Neural cell (in vitro differentiated cells): ENCODE measurements around the gene NR1H3. TPM values are rescaled to one million over a fixed set of nuclear protein-coding genes. Genes with fewer than 3 reads are reported as not detected.

Experiments
- H2AFZ ChIP-seq: fragments of 200-600, 300-800 bp; sonication (generic), shearing (Covaris generic); 2 replicates; pipeline ENCODE4 v1.6.0; 2014; ENCODE audit warnings: low read depth, mild to moderate bottlenecking, antibody characterized with exemption, low read length, moderate library complexity
- H3F3A ChIP-seq: fragments of 200-600 bp; shearing (Covaris generic); 2 replicates; pipeline ENCODE4 v1.6.1; 2016; ENCODE audit warnings: mild to moderate bottlenecking, moderate library complexity, mixed read lengths, antibody characterized with exemption, low read length; ENCODE audit not compliant: insufficient read depth, poor library complexity, severe bottlenecking
- H3K27ac ChIP-seq: fragments of 200-600, 300-800 bp; sonication (generic), shearing (Covaris generic); 2 replicates; pipeline ENCODE4 v1.5.1; 2014; ENCODE audit warnings: mild to moderate bottlenecking, low read length, moderate library complexity
- H3K27me3 ChIP-seq: fragments of 300-800, 200-600 bp; sonication (generic), shearing (Covaris generic); 2 replicates; pipeline ENCODE4 v1.6.0; 2014; ENCODE audit warnings: mild to moderate bottlenecking, low read depth, low read length, moderate library complexity; ENCODE audit not compliant: insufficient read depth
- H3K36me3 ChIP-seq: fragments of 300-800, 200-600 bp; sonication (generic), shearing (Covaris generic); 2 replicates; pipeline ENCODE4 v1.5.1; 2014; ENCODE audit warnings: mild to moderate bottlenecking, antibody characterized with exemption, low read length, moderate library complexity; ENCODE audit not compliant: insufficient read depth
- H3K4me2 ChIP-seq: fragments of 300-800, 200-600 bp; sonication (generic), shearing (Covaris generic); 2 replicates; pipeline ENCODE4 v1.6.0; 2014; ENCODE audit warnings: mild to moderate bottlenecking, low read length
- H3K4me3 ChIP-seq: fragments of 300-800, 200-600 bp; sonication (generic), shearing (Covaris generic); 2 replicates; pipeline ENCODE4 v1.5.1; 2014; ENCODE audit warnings: mild to moderate bottlenecking, low read length, moderate library complexity
- H3K79me2 ChIP-seq: fragments of 200-600 bp; shearing (Covaris generic); replicated peaks from 2 replicates; pipeline ENCODE4 v1.6.0; 2014; ENCODE audit warnings: mild to moderate bottlenecking, low read length, moderate library complexity; ENCODE audit not compliant: insufficient read depth
- H3K9ac ChIP-seq: fragments of 300-800, 200-600 bp; sonication (generic), shearing (Covaris generic); 2 replicates; pipeline ENCODE4 v1.6.1; 2016; ENCODE audit warnings: mild to moderate bottlenecking, low read length, mixed read lengths
- H3K9me2 ChIP-seq: fragments of 200-600 bp; shearing (Covaris generic); 2 replicates; pipeline ENCODE4 v1.6.1; 2016; ENCODE audit warnings: mild to moderate bottlenecking, low read length, mixed read lengths; ENCODE audit not compliant: insufficient read depth
- H3K9me3 ChIP-seq: fragments of 200-600, 300-800 bp; sonication (generic), shearing (Covaris generic); 2 replicates; pipeline ENCODE4 v1.6.1; 2016; ENCODE audit warnings: mild to moderate bottlenecking, mixed run types, low read length, moderate library complexity, mixed read lengths
- H4K20me1 ChIP-seq: fragments of 200-600 bp; shearing (Covaris generic); 2 replicates; pipeline ENCODE4 v1.6.1; 2016; ENCODE audit warnings: mild to moderate bottlenecking, mixed run types; ENCODE audit not compliant: insufficient read depth
- EP300 ChIP-seq: fragments of 450-650 bp; conservative IDR thresholded peaks from 2 replicates; pipeline ENCODE4 v1.6.1; 2014; ENCODE audit warnings: antibody characterized with exemption, mild to moderate bottlenecking, moderate library complexity; ENCODE audit not compliant: poor library complexity, severe bottlenecking
- EZH2 ChIP-seq: fragments of 200-600, 300-800 bp; shearing (Covaris generic), sonication (generic); IDR thresholded peaks from 2 replicates; pipeline ENCODE4 v1.6.1; 2014; ENCODE audit warnings: antibody characterized with exemption, low read length, borderline replicate concordance, mild to moderate bottlenecking; ENCODE audit not compliant: insufficient read depth, poor library complexity, severe bottlenecking
- MXI1 ChIP-seq: fragments of 450-650 bp; conservative IDR thresholded peaks from 2 replicates; pipeline ENCODE4 v1.6.1; 2014; ENCODE audit warnings: antibody characterized with exemption, mild to moderate bottlenecking; ENCODE audit not compliant: poor library complexity, severe bottlenecking
- POLR2AphosphoS5 ChIP-seq: IDR thresholded peaks from 2 replicates; pipeline ENCODE4 v1.6.1; 2012
- RAD21 ChIP-seq: fragments of 450-650 bp; conservative IDR thresholded peaks from 2 replicates; pipeline ENCODE4 v1.6.1; 2014; ENCODE audit warnings: antibody characterized with exemption, mild to moderate bottlenecking, moderate library complexity
- REST ChIP-seq: IDR thresholded peaks from 2 replicates; pipeline ENCODE4 v1.6.1; 2012; ENCODE audit warnings: borderline replicate concordance
- SMC3 ChIP-seq: fragments of 450-650 bp; conservative IDR thresholded peaks from 2 replicates; pipeline ENCODE4 v1.6.1; 2014; ENCODE audit warnings: antibody characterized with exemption, mild to moderate bottlenecking, moderate library complexity; ENCODE audit not compliant: poor library complexity
- TAF1 ChIP-seq: IDR thresholded peaks from 2 replicates; pipeline ENCODE4 v1.6.1; 2012; ENCODE audit warnings: low read depth
- polyA plus RNA-seq: library from polyadenylated mRNA; depleted of rRNA; stranded (reverse); fragments of >200 nt; gene quantifications from 2 replicates; pipeline ENCODE4 v1.2.3, GENCODE V29; 2014

The NR1H3 gene
- polyA plus RNA-seq, 1 donor from 2014 or later = 7.7 TPM

DNA sequence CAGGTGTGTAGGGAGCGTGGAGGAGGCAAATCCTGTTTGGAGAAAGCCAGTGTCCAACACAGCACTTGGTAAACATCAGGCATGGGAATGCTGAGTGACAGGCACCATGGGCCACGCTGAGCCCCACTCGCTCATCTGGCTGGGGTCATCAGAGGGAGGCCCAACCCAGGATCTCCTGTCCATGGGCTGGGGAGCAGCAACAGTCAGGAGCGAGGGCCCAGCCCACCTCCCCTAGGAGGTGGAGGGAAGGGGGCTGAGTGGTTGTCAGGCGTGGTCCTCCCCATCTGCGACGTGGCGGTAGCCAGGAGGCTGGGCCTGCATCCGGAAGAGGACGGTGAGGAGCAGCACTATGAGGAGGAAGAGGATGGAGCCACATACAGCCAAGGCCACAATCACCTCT is 17.9 kb upstream of the NR1H3 start:
- H3K27me3 ChIP-seq = no peaks in the 10 kb centered on the region

DNA sequence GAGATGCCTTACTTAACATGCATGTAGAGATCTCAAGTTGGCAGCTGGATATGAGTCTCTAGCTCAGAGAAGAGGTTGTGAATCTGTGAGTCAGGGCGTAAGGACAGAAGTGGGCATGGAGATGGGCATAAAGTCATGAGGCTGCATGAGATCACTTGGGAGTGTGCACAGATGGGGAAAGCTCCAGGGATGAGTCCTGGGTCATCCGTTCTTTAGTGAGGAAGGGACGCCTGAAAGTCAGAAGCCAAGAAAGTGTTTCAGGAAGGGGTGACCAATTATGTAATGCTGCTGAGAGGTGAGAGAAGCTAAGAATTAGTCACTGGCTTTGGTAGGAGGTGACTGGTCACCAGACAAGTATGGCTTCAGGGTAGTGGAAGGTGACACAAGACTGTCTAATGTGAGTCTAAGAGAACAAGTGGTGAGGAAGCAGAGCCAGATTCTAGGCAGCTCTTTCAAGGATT is 15.9 kb upstream of the NR1H3 start:
- Histone ChIP-seq H3K36me3 (no peaks in the 10 kb centered on the region), H3K79me2 (no peaks in the 10 kb centered on the region), H3K9ac (no peak overlapping the region), H3K4me2 (no peak overlapping the region), H3K27me3 (no peaks in the 10 kb centered on the region), H4K20me1 (no peaks in the 10 kb centered on the region), H3K9me2 (no peaks in the 10 kb centered on the region), H3K4me3 (no peak overlapping the region), H3K27ac (no peak overlapping the region), H3F3A (no peaks in the 10 kb centered on the region), H3K9me3 (no peaks in the 10 kb centered on the region), H2AFZ (no peak overlapping the region)
- TF ChIP-seq TAF1 (no peak), MXI1 (no peak), POLR2AphosphoS5 (no peak), REST (no peak)

More for the DNA sequence above, 17.9 kb upstream of the NR1H3 start:
- no peak overlapping the region for H2AFZ ChIP-seq
- H3K9ac ChIP-seq = no peak overlapping the region
- TF ChIP-seq MXI1 = no peak
- no peaks in the 10 kb centered on the region for H3K9me2 ChIP-seq
- no peaks in the 10 kb centered on the region for H3K79me2 ChIP-seq
- no peaks in the 10 kb centered on the region for H3K36me3 ChIP-seq
- no peaks in the 10 kb centered on the region for H4K20me1 ChIP-seq
- H3K4me2 ChIP-seq = no peak overlapping the region
- H3K4me3 ChIP-seq = no peak overlapping the region
- H3K27ac ChIP-seq = no peak overlapping the region
- H3K9me3 ChIP-seq = no peaks in the 10 kb centered on the region
- no peaks in the 10 kb centered on the region for H3F3A ChIP-seq

GRCh38 chr11:47242596-47243192 is 15.1 kb upstream of the NR1H3 start:
- Histone ChIP-seq H3K9me2 (no peaks in the 10 kb centered on the region), H3K79me2 (peaks cover 7% of the 10 kb centered on the region), H3K9me3 (no peaks in the 10 kb centered on the region), H3K36me3 (no peaks in the 10 kb centered on the region), H3K4me2 (no peak overlapping the region), H3K27ac (no peak overlapping the region), H4K20me1 (no peaks in the 10 kb centered on the region), H3K9ac (no peak overlapping the region), H3K27me3 (no peaks in the 10 kb centered on the region), H3K4me3 (no peak overlapping the region), H3F3A (no peaks in the 10 kb centered on the region), H2AFZ (no peak overlapping the region)
- TF ChIP-seq SMC3 (no peak), MXI1 (no peak), EZH2 (no peak), TAF1 (no peak), RAD21 (no peak), EP300 (no peak), POLR2AphosphoS5 (no peak), REST (no peak)
